ENCODE measurements around the gene CBX1. TPM values are rescaled to one million over a fixed set of nuclear protein-coding genes. Genes with fewer than 3 reads are reported as not detected.

Gene CBX1
- total RNA-seq, 2 experiments from 2014 or later: 52.3 to 53.0 TPM

- H3K4me3 Mint-ChIP-seq: peak within 1 kb of the TSS; percentile 96
- ChIA-PET CTCF (interaction anchor here (0.8 to 10.1 kb wide), 11 partner anchors 9 to 104 kb away, joined by 3 to 101 read pairs (median 3); partner anchors contain the start of gene COPZ2), POLR2A (interaction anchor here (0.7 to 9.7 kb wide), 11 partner anchors 11 to 152 kb away, joined by 3 to 82 read pairs (median 9); partner anchors contain the start of genes COPZ2 and SNX11)
- intact Hi-C loops (cut with micrococcal nuclease): no loop called here
- peak within 1 kb of the TSS; percentile 98 for H3K27ac Mint-ChIP-seq
- H3K4me1 Mint-ChIP-seq (ENCODE audit: low read depth): peaks cover 57% of the 10 kb centered on the region
- peak; percentile 97 for ATAC-seq
- TF ChIP-seq CTCF (IDR thresholded peaks at IDR 0.05): no peak
- no peaks in the 10 kb centered on the region for H3K9me3 Mint-ChIP-seq
- peak; percentile 100 for DNase-seq
- peaks cover 53% of the 10 kb centered on the region for H3K36me3 Mint-ChIP-seq (ENCODE audit: low read depth)
- no peaks in the 10 kb centered on the region for H3K27me3 Mint-ChIP-seq
Observed at GRCh38 chr17:48047741-48048383, 53.4 kb downstream of the CBX1 start, which contains the start of gene NFE2L1. NFE2L1 (plus strand) TSS chr17:48048359; CDS start chr17:48051119, 2,760 bp downstream.

- peaks cover 54% of the 10 kb centered on the region for H3K4me1 Mint-ChIP-seq (ENCODE audit: low read depth)
- peak overlapping the region; percentile 96 for H3K4me3 Mint-ChIP-seq
- peak overlapping the region; percentile 98 for H3K27ac Mint-ChIP-seq
- peaks cover 49% of the 10 kb centered on the region for H3K36me3 Mint-ChIP-seq (ENCODE audit: low read depth)
- no peaks in the 10 kb centered on the region for H3K27me3 Mint-ChIP-seq
- DNase-seq: no peak
- ChIA-PET POLR2A (interaction anchor here (0.7 to 9.7 kb wide), 9 partner anchors 10 to 152 kb away, joined by 3 to 82 read pairs (median 10); partner anchors contain the start of genes COPZ2 and SNX11), CTCF (interaction anchor here (0.8 to 10.1 kb wide), 11 partner anchors 9 to 69 kb away, joined by 3 to 101 read pairs (median 6); partner anchors contain the start of gene COPZ2)
- intact Hi-C loops (cut with micrococcal nuclease): no loop called here
- ATAC-seq: no peak
- no peaks in the 10 kb centered on the region for H3K9me3 Mint-ChIP-seq
- no peak for TF ChIP-seq CTCF (IDR thresholded peaks at IDR 0.05)
Observed at GRCh38 chr17:48047113-48047740, 54.1 kb downstream of the CBX1 start.

- Mint-ChIP-seq H3K4me1 (ENCODE audit: low read depth) (peaks cover 44% of the 10 kb centered on the region), H3K9me3 (no peaks in the 10 kb centered on the region), H3K27ac (peak overlapping the region; percentile 98), H3K36me3 (ENCODE audit: low read depth) (peaks cover 42% of the 10 kb centered on the region), H3K4me3 (peak overlapping the region; percentile 96), H3K27me3 (no peaks in the 10 kb centered on the region)
- ATAC-seq: no peak
- TF ChIP-seq CTCF (IDR thresholded peaks at IDR 0.05): no peak
- ChIA-PET POLR2A (interaction anchor here (1.0 to 9.7 kb wide), 5 partner anchors 12 to 22 kb away, joined by 3 to 82 read pairs (median 10); no protein-coding TSS in a partner anchor), CTCF (interaction anchor here (1.1 to 10.1 kb wide), 9 partner anchors 8 to 34 kb away, joined by 4 to 101 read pairs (median 8); partner anchors contain the start of gene COPZ2)
- no peak for DNase-seq
- intact Hi-C loops (cut with micrococcal nuclease): no loop called here
Observed at GRCh38 chr17:48046296-48046695, 55.0 kb downstream of the CBX1 start.

- Mint-ChIP-seq H3K27me3 (no peaks in the 10 kb centered on the region), H3K36me3 (ENCODE audit: low read depth) (peaks cover 35% of the 10 kb centered on the region), H3K27ac (peak overlapping the region; percentile 98), H3K9me3 (no peaks in the 10 kb centered on the region), H3K4me3 (peak overlapping the region; percentile 96), H3K4me1 (ENCODE audit: low read depth) (peaks cover 36% of the 10 kb centered on the region)
- intact Hi-C loops (cut with micrococcal nuclease): no loop called here
- no peak for TF ChIP-seq CTCF (IDR thresholded peaks at IDR 0.05)
- ATAC-seq (no peak), DNase-seq (no peak)
- CTCF ChIA-PET: interaction anchor here (0.9 to 10.1 kb wide), 7 partner anchors 9 to 67 kb away, joined by 3 to 101 read pairs (median 8); partner anchors contain the start of gene COPZ2
- POLR2A ChIA-PET: interaction anchor here (0.6 to 9.7 kb wide), 3 partner anchors 13 to 19 kb away, joined by 3 to 82 read pairs (median 3); no protein-coding TSS in a partner anchor
Observed at GRCh38 chr17:48045316-48046001, 55.8 kb downstream of the CBX1 start.

Measured in activated CD8-positive, alpha-beta T cell treated with anti-CD3 and anti-CD28 coated beads for 36 hours (primary cell).